SK-N-SH (cell line): ENCODE results near the gene ASTN2. TPM values are rescaled to one million over a fixed set of nuclear protein-coding genes. Genes with fewer than 3 reads are reported as not detected.

ENCODE experiments used
- CTCF ChIA-PET: fragments of 300-600, 350-600 bp; formaldehyde crosslinking; extraction: SDS; loops from one replicate; lab custom pipeline; 2021; lab: Yijun Ruan, JAX
- POLR2A ChIA-PET: fragments of 350-600 bp; sonication (Branson Sonifier 250); formaldehyde crosslinking; extraction: SDS; loops from one replicate; lab custom pipeline; 2020; ENCODE audit warnings: antibody characterized with exemption, inconsistent platforms; lab: Yijun Ruan, JAX
- DNase-seq: peaks from one replicate; pipeline ENCODE4 v3.0.0; 2012
- H2AFZ ChIP-seq: fragments of 200-600 bp; sonication (generic); 2 replicates; pipeline ENCODE4 v1.8.1; 2016; ENCODE audit warnings: antibody characterized with exemption, mild to moderate bottlenecking, low read depth
- H3F3A ChIP-seq: fragments of 200-600 bp; sonication (generic); replicated peaks from 2 replicates; pipeline ENCODE3; 2016; ENCODE audit warnings: antibody characterized with exemption, mild to moderate bottlenecking; ENCODE audit not compliant: insufficient read depth
- H3K27ac ChIP-seq, 2 experiments: fragments of 200-500 bp in 1 of 2; fragments of 200-600 bp in 1 of 2; sonication (Bioruptor generic) in 1 of 2; sonication (generic), shearing (Covaris generic) in 1 of 2; 2 replicates each; pipeline versions ENCODE4 v1.5.1 to v1.6.1; 2014 to 2016; ENCODE audit warnings: low read depth in 2 of 2, inconsistent platforms in 1 of 2, low read length in 1 of 2, mild to moderate bottlenecking in 1 of 2, mixed read lengths in 1 of 2
- H3K27me3 ChIP-seq: fragments of 200-600 bp; sonication (generic), shearing (Covaris generic); 2 replicates; pipeline ENCODE4 v1.6.1; 2016; ENCODE audit warnings: mixed run types; ENCODE audit not compliant: insufficient read depth
- H3K36me3 ChIP-seq, 2 experiments: fragments of 200-500 bp in 1 of 2; fragments of 200-600 bp in 1 of 2; sonication (Bioruptor generic) in 1 of 2; sonication (generic) in 1 of 2; replicated peaks in 1 of 2; 2 replicates each; pipeline versions ENCODE3 to v1.5.1; 2014 to 2016; ENCODE audit warnings: low read length in 1 of 2, mild to moderate bottlenecking in 1 of 2; ENCODE audit not compliant: insufficient read depth in 2 of 2, control insufficient read depth in 1 of 2
- H3K4me1 ChIP-seq, 2 experiments: fragments of 200-500 bp in 1 of 2; fragments of 200-600 bp in 1 of 2; sonication (Bioruptor generic) in 1 of 2; sonication (generic), shearing (Covaris generic) in 1 of 2; 2 replicates each; pipeline versions ENCODE4 v1.5.1 to v1.6.1; 2014 to 2016; ENCODE audit warnings: low read depth in 1 of 2, low read length in 1 of 2, mixed run types in 1 of 2; ENCODE audit not compliant: insufficient read depth in 2 of 2, control insufficient read depth in 1 of 2
- H3K4me2 ChIP-seq: fragments of 200-600 bp; sonication (generic), shearing (Covaris generic); 2 replicates; pipeline ENCODE4 v1.6.1; 2017; ENCODE audit warnings: mixed run types
- H3K4me3 ChIP-seq, 2 experiments: fragments of 200-500 bp in 1 of 2; fragments of 200-600 bp in 1 of 2; sonication (Bioruptor generic) in 1 of 2; sonication (generic), shearing (Covaris generic) in 1 of 2; 2 replicates each; pipeline versions ENCODE4 v1.5.1 to v1.8.1; 2014 to 2016; ENCODE audit warnings: low read depth in 2 of 2, inconsistent platforms in 1 of 2, low read length in 1 of 2, mild to moderate bottlenecking in 1 of 2, mixed read lengths in 1 of 2, moderate library complexity in 1 of 2
- H3K79me2 ChIP-seq: fragments of 200-600 bp; sonication (generic); 2 replicates; pipeline ENCODE4 v1.8.1; 2017; ENCODE audit warnings: mild to moderate bottlenecking; ENCODE audit not compliant: insufficient read depth
- H3K9ac ChIP-seq: fragments of 200-600 bp; sonication (generic); 2 replicates; pipeline ENCODE4 v1.6.1; 2017; ENCODE audit warnings: mixed run types
- H3K9me2 ChIP-seq: fragments of 200-600 bp; sonication (generic); 2 replicates; pipeline ENCODE4 v1.6.1; 2017; ENCODE audit warnings: mixed run types
- H3K9me3 ChIP-seq: fragments of 200-600 bp; sonication (generic); 2 replicates; pipeline ENCODE4 v1.6.1; 2017; ENCODE audit warnings: mixed run types, mild to moderate bottlenecking, moderate library complexity
- H4K20me1 ChIP-seq: fragments of 200-600 bp; sonication (generic); 2 replicates; pipeline ENCODE4 v1.6.1; 2017; ENCODE audit warnings: mild to moderate bottlenecking, mixed run types; ENCODE audit not compliant: insufficient read depth
- CHD2 ChIP-seq: fragments of 150-350 bp; IDR thresholded peaks from 2 replicates; pipeline ENCODE4 v1.6.1; 2018; ENCODE audit warnings: low read length; ENCODE audit not compliant: partially characterized antibody
- ELF1 ChIP-seq: IDR thresholded peaks from 2 replicates; pipeline ENCODE4 v1.4.0; 2012
- EP300 ChIP-seq, 2 experiments: IDR thresholded peaks; 2 replicates each; pipeline versions ENCODE4 v1.4.0 to v1.6.1; 2012; ENCODE audit warnings: borderline replicate concordance in 1 of 2, low read depth in 1 of 2, low read length in 1 of 2
- EZH2phosphoT487 ChIP-seq: fragments of 200-600 bp; sonication (generic); IDR thresholded peaks from 2 replicates; pipeline ENCODE4 v1.6.1; 2017; ENCODE audit warnings: low read depth, mixed run types, mild to moderate bottlenecking, antibody characterized with exemption, moderate library complexity, borderline replicate concordance
- JUND ChIP-seq: IDR thresholded peaks from 2 replicates; pipeline ENCODE4 v1.4.0; 2012
- MEF2A ChIP-seq: IDR thresholded peaks from 2 replicates; pipeline ENCODE4 v1.4.0; 2012; ENCODE audit warnings: low read depth, borderline replicate concordance
- MXI1 ChIP-seq: IDR thresholded peaks from 2 replicates; pipeline ENCODE4 v1.6.1; 2012; ENCODE audit warnings: mild to moderate bottlenecking, low read depth, low read length, improper control_type of control experiment
- NFIC ChIP-seq: IDR thresholded peaks from 2 replicates; pipeline ENCODE4 v1.4.0; 2012; ENCODE audit warnings: borderline replicate concordance
- POLR2AphosphoS5 ChIP-seq: IDR thresholded peaks from 2 replicates; pipeline ENCODE4 v1.6.1; 2012; ENCODE audit warnings: low read depth, low read length
- RCOR1 ChIP-seq: fragments of 150-350 bp; IDR thresholded peaks from 2 replicates; pipeline ENCODE4 v1.6.1; 2017; ENCODE audit warnings: antibody characterized with exemption, low read length
- SMC3 ChIP-seq: IDR thresholded peaks from 2 replicates; pipeline ENCODE4 v1.6.1; 2012; ENCODE audit warnings: low read depth, low read length, improper control_type of control experiment
- TAF1 ChIP-seq: IDR thresholded peaks from 2 replicates; pipeline ENCODE4 v1.6.1; 2012; ENCODE audit warnings: low read depth, mild to moderate bottlenecking, low read length, moderate library complexity, borderline replicate concordance
- TEAD4 ChIP-seq: IDR thresholded peaks from 2 replicates; pipeline ENCODE4 v1.4.0; 2012; ENCODE audit warnings: mild to moderate bottlenecking, borderline replicate concordance; ENCODE audit not compliant: insufficient read depth
- YY1 ChIP-seq: IDR thresholded peaks from 2 replicates; pipeline ENCODE4 v1.4.0; 2012; ENCODE audit warnings: low read depth, mild to moderate bottlenecking
- WGBS: methylation state at CpG from one replicate; pipeline ENCODE4 v1.1.6; 2017; ENCODE audit warnings: low lambda C conversion rate; 5-methylcytosine and 5-hydroxymethylcytosine counted together
- polyA plus RNA-seq, 3 experiments: library from polyadenylated mRNA; depleted of rRNA; stranded (reverse); fragments of >200 nt; gene quantifications; 2 replicates each; pipeline ENCODE4 v1.2.3, GENCODE V29; 2012
- TF ChIP-seq, protein P1 (sequence below): IDR thresholded peaks from 2 replicates; pipeline ENCODE4 v1.4.0; 2012; ENCODE audit warnings: low read depth, borderline replicate concordance
- TF ChIP-seq, protein P2 (sequence below): IDR thresholded peaks from 2 replicates; pipeline ENCODE4; 2012
- TF ChIP-seq, protein P3 (sequence below): IDR thresholded peaks from 2 replicates; pipeline ENCODE4 v1.4.0; 2012; ENCODE audit warnings: low read depth
- TF ChIP-seq, protein P4 (sequence below): IDR thresholded peaks from 2 replicates; pipeline ENCODE4 v1.4.0; 2012; ENCODE audit warnings: low read depth, borderline replicate concordance
- TF ChIP-seq, protein P5 (sequence below): fragments of 150-350 bp; IDR thresholded peaks from 2 replicates; pipeline ENCODE4 v1.6.1; 2017; ENCODE audit warnings: antibody characterized with exemption, low read length, low read depth, borderline replicate concordance

ASTN2 gene
- polyA plus RNA-seq, 1 of the 3 experiments (the other 2 are of a cell fraction) = 6.6 TPM

DNA sequence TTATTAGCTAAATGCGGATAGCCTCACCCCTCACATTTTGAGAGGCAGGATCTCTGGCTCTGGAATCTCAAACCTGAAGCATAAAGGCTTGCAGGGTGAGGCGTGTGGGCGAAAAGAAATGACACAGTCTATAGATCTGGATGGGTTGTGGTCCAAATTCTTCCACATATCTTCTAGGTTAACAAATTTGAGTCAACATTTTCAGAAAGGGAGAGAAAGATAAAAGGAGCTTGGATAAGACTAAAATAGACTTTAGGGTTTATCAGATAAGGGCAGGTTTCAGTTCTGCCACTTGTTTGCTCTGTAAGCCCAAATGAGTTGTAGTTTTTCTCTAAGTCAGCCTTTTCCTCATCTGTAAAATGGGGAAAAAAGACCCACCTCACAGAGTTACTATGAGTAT is 506.9 kb downstream of the ASTN2 start:
- Histone ChIP-seq H3F3A (no peaks in the 10 kb centered on the region), H3K9me3 (no peaks in the 10 kb centered on the region), H3K27ac (no peak overlapping the region), H3K4me3 (no peak overlapping the region), H3K9me2 (no peaks in the 10 kb centered on the region), H3K36me3 (no peaks in the 10 kb centered on the region), H3K27me3 (no peaks in the 10 kb centered on the region), H2AFZ (no peak overlapping the region), H3K4me1 (no peaks in the 10 kb centered on the region), H3K4me2 (no peak overlapping the region), H4K20me1 (no peaks in the 10 kb centered on the region), H3K79me2 (no peaks in the 10 kb centered on the region), H3K9ac (no peak overlapping the region)
- TF ChIP-seq TAF1 (no peak), NFIC (no peak), ELF1 (no peak), EP300 (IDR thresholded peaks at IDR 0.05; ENCODE audit: borderline replicate concordance in 1 of 2, low read depth in 1 of 2, low read length in 1 of 2) (no peak), RCOR1 (no peak), YY1 (no peak), JUND (no peak), POLR2AphosphoS5 (no peak), TEAD4 (no peak), MXI1 (no peak), SMC3 (no peak), CHD2 (no peak), MEF2A (no peak), EZH2phosphoT487 (no peak)
- TF ChIP-seq, protein P1, sequence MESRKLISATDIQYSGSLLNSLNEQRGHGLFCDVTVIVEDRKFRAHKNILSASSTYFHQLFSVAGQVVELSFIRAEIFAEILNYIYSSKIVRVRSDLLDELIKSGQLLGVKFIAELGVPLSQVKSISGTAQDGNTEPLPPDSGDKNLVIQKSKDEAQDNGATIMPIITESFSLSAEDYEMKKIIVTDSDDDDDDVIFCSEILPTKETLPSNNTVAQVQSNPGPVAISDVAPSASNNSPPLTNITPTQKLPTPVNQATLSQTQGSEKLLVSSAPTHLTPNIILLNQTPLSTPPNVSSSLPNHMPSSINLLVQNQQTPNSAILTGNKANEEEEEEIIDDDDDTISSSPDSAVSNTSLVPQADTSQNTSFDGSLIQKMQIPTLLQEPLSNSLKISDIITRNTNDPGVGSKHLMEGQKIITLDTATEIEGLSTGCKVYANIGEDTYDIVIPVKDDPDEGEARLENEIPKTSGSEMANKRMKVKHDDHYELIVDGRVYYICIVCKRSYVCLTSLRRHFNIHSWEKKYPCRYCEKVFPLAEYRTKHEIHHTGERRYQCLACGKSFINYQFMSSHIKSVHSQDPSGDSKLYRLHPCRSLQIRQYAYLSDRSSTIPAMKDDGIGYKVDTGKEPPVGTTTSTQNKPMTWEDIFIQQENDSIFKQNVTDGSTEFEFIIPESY = no peak
- TF ChIP-seq, protein P2, sequence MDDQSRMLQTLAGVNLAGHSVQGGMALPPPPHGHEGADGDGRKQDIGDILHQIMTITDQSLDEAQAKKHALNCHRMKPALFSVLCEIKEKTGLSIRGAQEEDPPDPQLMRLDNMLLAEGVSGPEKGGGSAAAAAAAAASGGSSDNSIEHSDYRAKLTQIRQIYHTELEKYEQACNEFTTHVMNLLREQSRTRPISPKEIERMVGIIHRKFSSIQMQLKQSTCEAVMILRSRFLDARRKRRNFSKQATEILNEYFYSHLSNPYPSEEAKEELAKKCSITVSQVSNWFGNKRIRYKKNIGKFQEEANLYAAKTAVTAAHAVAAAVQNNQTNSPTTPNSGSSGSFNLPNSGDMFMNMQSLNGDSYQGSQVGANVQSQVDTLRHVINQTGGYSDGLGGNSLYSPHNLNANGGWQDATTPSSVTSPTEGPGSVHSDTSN = no peak
- TF ChIP-seq, protein P3, sequence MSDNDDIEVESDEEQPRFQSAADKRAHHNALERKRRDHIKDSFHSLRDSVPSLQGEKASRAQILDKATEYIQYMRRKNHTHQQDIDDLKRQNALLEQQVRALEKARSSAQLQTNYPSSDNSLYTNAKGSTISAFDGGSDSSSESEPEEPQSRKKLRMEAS = no peak
- TF ChIP-seq, protein P4, sequence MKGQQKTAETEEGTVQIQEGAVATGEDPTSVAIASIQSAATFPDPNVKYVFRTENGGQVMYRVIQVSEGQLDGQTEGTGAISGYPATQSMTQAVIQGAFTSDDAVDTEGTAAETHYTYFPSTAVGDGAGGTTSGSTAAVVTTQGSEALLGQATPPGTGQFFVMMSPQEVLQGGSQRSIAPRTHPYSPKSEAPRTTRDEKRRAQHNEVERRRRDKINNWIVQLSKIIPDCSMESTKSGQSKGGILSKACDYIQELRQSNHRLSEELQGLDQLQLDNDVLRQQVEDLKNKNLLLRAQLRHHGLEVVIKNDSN = no peak
- TF ChIP-seq, protein P5, sequence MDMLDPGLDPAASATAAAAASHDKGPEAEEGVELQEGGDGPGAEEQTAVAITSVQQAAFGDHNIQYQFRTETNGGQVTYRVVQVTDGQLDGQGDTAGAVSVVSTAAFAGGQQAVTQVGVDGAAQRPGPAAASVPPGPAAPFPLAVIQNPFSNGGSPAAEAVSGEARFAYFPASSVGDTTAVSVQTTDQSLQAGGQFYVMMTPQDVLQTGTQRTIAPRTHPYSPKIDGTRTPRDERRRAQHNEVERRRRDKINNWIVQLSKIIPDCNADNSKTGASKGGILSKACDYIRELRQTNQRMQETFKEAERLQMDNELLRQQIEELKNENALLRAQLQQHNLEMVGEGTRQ = no peak
- WGBS = 35% methylated on average over 3 of the region's 3 CpGs
- CTCF ChIA-PET = no interaction called here
- POLR2A ChIA-PET = no interaction called here
- DNase-seq = no peak
